HG02588 (cell line): ENCODE data around the gene GNPDA1.

Experiments
- ATAC-seq: cut with Tn5 transposase; IDR thresholded peaks from one replicate; pipeline ENCODE4 v1.9.1; 2021; ENCODE audit warnings: mild to moderate bottlenecking, moderate library complexity; ENCODE audit not compliant: unreplicated experiment

The GNPDA1 gene

GRCh38 chr5:141958546-141959172 lies 54.2 kb downstream of the GNPDA1 start:
- ATAC-seq = no peak

- ATAC-seq = no peak
These were observed 54.7 kb downstream of the GNPDA1 start, which contains the start of gene PCDH12 for GRCh38 chr5:141958113-141958512. Gene PCDH12 (minus strand): TSS chr5:141958202. CDS start chr5:141957851, 351 bp downstream.

- no peak for ATAC-seq
These were observed 55.3 kb downstream of the GNPDA1 start for GRCh38 chr5:141957367-141957996.

GRCh38 chr5:141954194-141954593 lies 58.6 kb downstream of the GNPDA1 start:
- ATAC-seq = no peak

GRCh38 chr5:141952020-141952419 lies 60.8 kb downstream of the GNPDA1 start:
- ATAC-seq = no peak

- peak; percentile 89 for ATAC-seq
These were observed 61.5 kb downstream of the GNPDA1 start for GRCh38 chr5:141951332-141951781.
